ENCODE measurements around the gene IMP3. TPM values are rescaled to one million over a fixed set of nuclear protein-coding genes. Genes with fewer than 3 reads are reported as not detected.

IMP3 gene
- total RNA-seq, 2 donors from 2014 or later, result 43.1 to 66.6 TPM

- peaks cover 13% of the 10 kb centered on the region for H3K4me1 ChIP-seq
- intact Hi-C loops (cut with DNase I), result no loop called here
- peak; percentile 47 for ATAC-seq
- TF ChIP-seq CTCF (IDR thresholded peaks at IDR 0.05), result peak in 6 of 7 experiments; percentile 19 to 50 (median 41)
- TF ChIP-seq POLR2A (IDR thresholded peaks at IDR 0.05), result no peak
- H3K4me3 ChIP-seq, result no peak overlapping the region
- WGBS, 2 donors, result 34 to 42% methylated on average over 3 of the region's 3 CpGs
- no peaks in the 10 kb centered on the region for H3K9me3 ChIP-seq
- no peak overlapping the region for H3K27ac ChIP-seq
- peaks cover 0 to 8% of the 10 kb centered on the region in 2 donors for H3K36me3 ChIP-seq (replicated peaks in 1 of 2; ENCODE audit: insufficient read depth in 1 of 2, low read depth in 2 of 2)
- H3K27me3 ChIP-seq, result no peaks in the 10 kb centered on the region
- DNase-seq, result peak in 3 of 4 donors; percentile 22 to 46 (median 27)
These were observed 42.2 kb downstream of the IMP3 start for GRCh38 chr15:75597667-75598341.

GRCh38 chr15:75596703-75597345 is 43.2 kb downstream of the IMP3 start:
- Histone ChIP-seq H3K9me3 (no peaks in the 10 kb centered on the region), H3K36me3 (replicated peaks in 1 of 2; ENCODE audit: insufficient read depth in 1 of 2, low read depth in 2 of 2) (peaks cover 0 to 8% of the 10 kb centered on the region in 2 donors), H3K4me3 (no peak overlapping the region), H3K4me1 (peaks cover 13% of the 10 kb centered on the region), H3K27me3 (no peaks in the 10 kb centered on the region), H3K27ac (no peak overlapping the region)
- no peak for ATAC-seq
- 82 to 86% methylated on average over 3 of the region's 3 CpGs for WGBS, 2 donors
- TF ChIP-seq CTCF (IDR thresholded peaks at IDR 0.05) (no peak), POLR2A (IDR thresholded peaks at IDR 0.05) (no peak)
- intact Hi-C loops (cut with DNase I), result no loop called here
- no peak for DNase-seq

GRCh38 chr15:75594276-75594675 is 45.7 kb downstream of the IMP3 start:
- no peak overlapping the region for H3K4me3 ChIP-seq

GRCh38 chr15:75591655-75592364 is 48.2 kb downstream of the IMP3 start:
- TF ChIP-seq CTCF (IDR thresholded peaks at IDR 0.05), result no peak
- TF ChIP-seq POLR2A (IDR thresholded peaks at IDR 0.05), result no peak
- intact Hi-C loops (cut with DNase I), result no loop called here
- H3K9me3 ChIP-seq, result no peaks in the 10 kb centered on the region
- no peak for ATAC-seq
- no peak overlapping the region for H3K4me3 ChIP-seq
- no peak overlapping the region for H3K27ac ChIP-seq
- WGBS, 2 donors, result 83 to 87% methylated on average over 4 of the region's 4 CpGs
- H3K36me3 ChIP-seq (replicated peaks in 1 of 2; ENCODE audit: insufficient read depth in 1 of 2, low read depth in 2 of 2), result no peaks in the 10 kb centered on the region
- no peak for DNase-seq
- H3K27me3 ChIP-seq, result no peaks in the 10 kb centered on the region
- no peaks in the 10 kb centered on the region for H3K4me1 ChIP-seq

More at GRCh38 chr15:75594276-75594675, 45.7 kb downstream of the IMP3 start:
- Histone ChIP-seq H3K4me1 (peaks cover 13% of the 10 kb centered on the region), H3K9me3 (no peaks in the 10 kb centered on the region), H3K27ac (no peak overlapping the region), H3K27me3 (no peaks in the 10 kb centered on the region), H3K36me3 (replicated peaks in 1 of 2; ENCODE audit: insufficient read depth in 1 of 2, low read depth in 2 of 2) (no peaks in the 10 kb centered on the region)
- whole genome bisulfite sequencing, 2 donors, result 90 to 93% methylated on average over 8 to 9 of the region's 9 CpGs
- ATAC-seq (no peak), DNase-seq (no peak)
- intact Hi-C loops (cut with DNase I), result no loop called here
- no peak for TF ChIP-seq CTCF (IDR thresholded peaks at IDR 0.05)
- TF ChIP-seq POLR2A (IDR thresholded peaks at IDR 0.05), result no peak
